Brain microvascular endothelial cell (primary cell): ENCODE measurements around the gene SAG.

Experiments
- DNase-seq: peaks from one replicate; pipeline ENCODE4 v3.0.0-alpha.2; 2020
- H3K27ac ChIP-seq: fragments of 250-450 bp; sonication (Bioruptor Pico); 2 replicates; pipeline ENCODE4 v1.5.1; 2020; ENCODE audit warnings: mild to moderate bottlenecking, moderate library complexity
- H3K27me3 ChIP-seq: fragments of 250-450 bp; sonication (Bioruptor Pico); replicated peaks from 2 replicates; pipeline ENCODE4 v1.5.1; 2020; ENCODE audit warnings: mild to moderate bottlenecking
- H3K36me3 ChIP-seq: fragments of 250-450 bp; sonication (Bioruptor Pico); replicated peaks from 2 replicates; pipeline ENCODE4 v1.5.1; 2020; ENCODE audit warnings: mild to moderate bottlenecking
- H3K4me3 ChIP-seq: 2 replicates; pipeline ENCODE4 v1.5.1; 2011; ENCODE audit warnings: low read depth, mild to moderate bottlenecking, control low read depth, low read length, moderate library complexity
- CTCF ChIP-seq: IDR thresholded peaks from 2 replicates; pipeline ENCODE4 v1.5.1; 2011; ENCODE audit warnings: low read depth, mild to moderate bottlenecking, moderate library complexity, low read length, control low read depth, inconsistent platforms; ENCODE audit errors: missing control alignments
- in situ Hi-C: cut with HindIII; loops from 2 replicates; pipeline ENCODE4 v1.10.0; 2017; ENCODE audit warnings: low sequenced_read_pairs, low pct_ligation_motif_present

The SAG gene

DNA sequence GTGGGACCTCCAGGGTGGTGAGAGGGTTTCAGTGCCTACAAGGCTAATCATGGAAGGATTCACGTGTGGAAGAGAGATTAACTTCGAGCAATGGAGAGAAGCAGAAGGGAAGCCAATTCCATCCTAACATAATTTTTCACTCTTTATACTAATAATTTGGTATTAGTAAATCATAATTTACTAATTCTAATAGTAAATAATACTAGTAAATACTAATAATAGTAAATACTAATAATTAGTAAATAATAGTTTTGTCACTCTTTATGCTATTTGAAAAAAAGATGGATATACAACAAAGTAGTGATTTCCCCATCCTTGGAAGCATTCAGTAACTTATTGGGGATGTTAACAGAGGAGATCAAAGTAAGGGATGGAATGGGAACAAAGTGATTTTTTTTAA is 6.4 kb upstream of the SAG start:
- in situ Hi-C loops = no loop called here
- no peak for DNase-seq

DNA sequence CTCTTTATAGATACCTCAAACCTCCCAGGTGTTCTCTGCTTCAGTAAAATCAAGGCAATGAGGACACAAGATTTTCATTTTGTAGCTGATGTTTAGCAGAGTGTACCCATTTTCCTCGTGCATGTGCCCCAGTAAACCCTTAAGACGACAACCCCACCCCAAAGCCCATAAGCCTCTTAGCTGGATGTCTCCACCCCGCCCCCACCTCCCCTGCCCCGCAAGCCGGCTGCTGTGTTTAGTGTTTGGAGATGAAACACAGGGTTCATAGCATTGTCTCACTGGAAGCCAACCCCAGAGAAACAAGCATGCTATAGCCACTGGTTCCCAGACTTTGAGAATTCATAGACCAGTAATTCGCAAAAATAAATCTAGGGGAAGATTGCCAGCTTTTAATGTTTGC is 5.8 kb upstream of the SAG start:
- no peak overlapping the region for H3K27ac ChIP-seq
- no peaks in the 10 kb centered on the region for H3K27me3 ChIP-seq
- no peak for TF ChIP-seq CTCF
- H3K36me3 ChIP-seq = no peaks in the 10 kb centered on the region
- in situ Hi-C loops = no loop called here
- no peak for DNase-seq
- H3K4me3 ChIP-seq = no peak overlapping the region

More for the DNA sequence above, 6.4 kb upstream of the SAG start:
- Histone ChIP-seq H3K4me3 (no peak overlapping the region), H3K27me3 (no peaks in the 10 kb centered on the region), H3K36me3 (peaks cover 2% of the 10 kb centered on the region), H3K27ac (no peak overlapping the region)
- no peak for TF ChIP-seq CTCF

DNA sequence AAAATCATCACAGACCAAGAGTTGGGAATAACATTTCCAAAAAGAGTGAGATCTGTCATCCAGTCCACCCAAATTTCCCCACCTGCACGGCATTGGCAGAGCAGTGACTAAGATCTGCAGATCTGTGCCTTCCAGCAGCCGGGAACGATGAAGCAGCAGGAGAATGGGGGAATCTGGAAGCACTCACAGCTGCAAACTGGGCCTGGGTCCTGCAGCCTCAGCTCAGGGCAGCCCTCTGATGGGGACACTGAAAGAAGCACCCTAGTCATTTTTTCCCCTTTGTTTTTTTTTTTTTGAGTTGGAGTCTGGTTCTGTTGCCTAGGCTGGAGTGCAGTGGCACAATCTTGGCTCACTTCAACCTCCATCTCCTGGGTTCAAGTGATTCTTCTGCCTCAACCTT is 4.4 kb upstream of the SAG start:
- TF ChIP-seq CTCF = no peak
- no peak for DNase-seq
- no peak overlapping the region for H3K27ac ChIP-seq
- no peak overlapping the region for H3K4me3 ChIP-seq
- H3K27me3 ChIP-seq = no peaks in the 10 kb centered on the region
- H3K36me3 ChIP-seq = no peaks in the 10 kb centered on the region
- in situ Hi-C loops = no loop called here

DNA sequence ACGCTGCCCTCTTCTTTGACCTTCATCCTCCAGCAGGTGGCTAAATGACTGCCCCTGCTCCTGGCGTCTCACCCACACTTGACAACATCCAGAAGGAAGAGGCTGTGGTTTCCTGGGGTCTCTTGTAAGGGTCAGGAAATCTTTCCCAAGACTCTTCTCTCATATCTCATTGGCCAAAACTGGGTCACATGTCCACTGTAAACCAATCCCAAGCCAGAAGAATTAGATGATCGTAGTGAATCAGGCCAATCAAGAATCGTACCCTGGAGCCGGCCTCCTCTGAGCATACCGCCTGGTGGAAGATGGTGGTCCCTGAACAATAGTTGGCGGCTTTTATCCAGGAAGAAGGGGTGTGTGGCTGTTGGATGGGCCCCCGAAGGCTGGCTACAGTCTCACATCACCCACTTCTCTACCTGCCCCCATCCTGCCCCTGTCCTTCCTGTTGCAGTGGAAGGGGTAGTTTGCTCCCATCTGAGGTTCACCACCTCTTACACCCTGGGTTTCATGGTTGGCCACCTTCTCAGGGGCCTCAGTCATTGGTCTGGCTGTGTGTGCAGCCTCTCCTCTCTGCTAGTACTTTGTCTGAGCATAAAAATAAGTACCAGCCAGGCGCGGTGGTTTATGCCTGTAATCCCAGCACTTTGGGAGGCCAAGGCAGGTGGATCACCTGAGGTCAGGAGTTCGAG is 3.8 kb downstream of the SAG start:
- Histone ChIP-seq H3K4me3 (no peak overlapping the region), H3K27ac (no peak overlapping the region), H3K27me3 (no peaks in the 10 kb centered on the region), H3K36me3 (no peaks in the 10 kb centered on the region)
- in situ Hi-C loops = no loop called here
- TF ChIP-seq CTCF = no peak
- no peak for DNase-seq

- Histone ChIP-seq H3K27ac (no peak overlapping the region), H3K36me3 (no peaks in the 10 kb centered on the region), H3K4me3 (no peak overlapping the region), H3K27me3 (no peaks in the 10 kb centered on the region)
- TF ChIP-seq CTCF = no peak
- no peak for DNase-seq
- in situ Hi-C loops = no loop called here
These were observed 5.3 kb downstream of the SAG start for GRCh38 chr2:233312874-233313273.
